ENCODE measurements around the gene SVIL.

GRCh38 chr10:29557665-29558064 is 77.1 kb downstream of the SVIL start:
- no peak for TF ChIP-seq CTCF (IDR thresholded peaks at IDR 0.05)
- no peak for TF ChIP-seq POLR2A (IDR thresholded peaks at IDR 0.05)
